Posterior cingulate gyrus (tissue), 11 donors: Measurements from ENCODE around the gene PTGES2.

Experiments used
- DNase-seq, 10 donors: peaks; one replicate each; pipeline versions ENCODE4 v3.0.0 to v3.0.0-alpha.2; 2020 to 2021; ENCODE audit warnings: mixed read lengths in 3 of 10
- intact Hi-C: fragments of 100-400 bp; cut with DNase I; formaldehyde crosslinking; loops from one replicate; pipeline ENCODE4 v1.15.1; 2023

PTGES2 gene

GRCh38 chr9:128096616-128097536, 30.7 kb downstream of the PTGES2 start:
- peak in 1 of 10 donors; percentile 28 for DNase-seq
- intact Hi-C loops, result loop anchor here (10.0 kb wide), 1 partner anchor 152 kb away; no protein-coding TSS in a partner anchor

- intact Hi-C loops, result loop anchor here (10.0 kb wide), 1 partner anchor 150 kb away; no protein-coding TSS in a partner anchor
- peak in 1 of 10 donors; percentile 17 for DNase-seq
These were observed 32.5 kb downstream of the PTGES2 start for GRCh38 chr9:128094950-128095544.

GRCh38 chr9:128094166-128094949, 33.2 kb downstream of the PTGES2 start:
- intact Hi-C loops, result loop anchor here (10.0 kb wide), 1 partner anchor 150 kb away; no protein-coding TSS in a partner anchor

GRCh38 chr9:128093011-128093410, 34.5 kb downstream of the PTGES2 start:
- DNase-seq, result no peak
- intact Hi-C loops, result loop anchor here (10.0 kb wide), 1 partner anchor 148 kb away; no protein-coding TSS in a partner anchor

More at GRCh38 chr9:128094166-128094949, 33.2 kb downstream of the PTGES2 start:
- DNase-seq, result peak; percentile 57 to 97 (median 86)

GRCh38 chr9:128092199-128092977, 35.1 kb downstream of the PTGES2 start:
- intact Hi-C loops, result loop anchor here (10.0 kb wide), 1 partner anchor 148 kb away; no protein-coding TSS in a partner anchor
- peak in 1 of 10 donors; percentile 42 for DNase-seq

- DNase-seq, result peak in 6 of 10 donors; percentile 46 to 92 (median 54)
- intact Hi-C loops, result loop anchor here (10.0 kb wide), 1 partner anchor 147 kb away; no protein-coding TSS in a partner anchor
These were observed 36.0 kb downstream of the PTGES2 start for GRCh38 chr9:128091571-128091970.

GRCh38 chr9:128091144-128091543, 36.4 kb downstream of the PTGES2 start:
- intact Hi-C loops, result loop anchor here (10.0 kb wide), 1 partner anchor 146 kb away; no protein-coding TSS in a partner anchor
- DNase-seq, result peak; percentile 76 to 99 (median 92)

GRCh38 chr9:128089299-128089698, 38.2 kb downstream of the PTGES2 start:
- intact Hi-C loops, result no loop called here
- no peak for DNase-seq

GRCh38 chr9:128088253-128088945, 39.1 kb downstream of the PTGES2 start:
- intact Hi-C loops, result no loop called here
- peak in 1 of 10 donors; percentile 49 for DNase-seq

GRCh38 chr9:128087262-128087661, 40.3 kb downstream of the PTGES2 start:
- no peak for DNase-seq
- intact Hi-C loops, result no loop called here

GRCh38 chr9:128085943-128086342, 41.6 kb downstream of the PTGES2 start:
- no peak for DNase-seq
- intact Hi-C loops, result no loop called here

GRCh38 chr9:128084746-128085145, 42.8 kb downstream of the PTGES2 start:
- DNase-seq, result no peak
- intact Hi-C loops, result no loop called here

- intact Hi-C loops, result no loop called here
- peak in 1 of 10 donors; percentile 64 for DNase-seq
These were observed 45.4 kb downstream of the PTGES2 start for GRCh38 chr9:128082151-128082550.

GRCh38 chr9:128081056-128081455, 46.5 kb downstream of the PTGES2 start:
- no peak for DNase-seq
- intact Hi-C loops, result no loop called here

GRCh38 chr9:128080206-128080605, 47.3 kb downstream of the PTGES2 start:
- intact Hi-C loops, result no loop called here
- no peak for DNase-seq

GRCh38 chr9:128078504-128079434, 48.8 kb downstream of the PTGES2 start:
- no peak for DNase-seq
- intact Hi-C loops, result no loop called here

- no peak for DNase-seq
- intact Hi-C loops, result no loop called here
These were observed 49.6 kb downstream of the PTGES2 start for GRCh38 chr9:128077847-128078503.
